HCT116 (cell line): ENCODE results near the gene PDE4B. TPM values are rescaled to one million over a fixed set of nuclear protein-coding genes. Genes with fewer than 3 reads are reported as not detected.

Experiments used
- ATAC-seq: fragments of 200-7000 bp; cut with Tn5 transposase; 2 replicates; pipeline ENCODE4 v1.9.1; 2020; ENCODE audit warnings: mild to moderate bottlenecking, moderate library complexity
- BruUV-seq: library from RNA; stranded (reverse); fragments of 400-500 nt; replicated peaks from 2 replicates; lab custom pipeline; 2021; lab: Mats Ljungman, UMichigan
- CTCF ChIA-PET: fragments of 300-600 bp; sonication (Branson Sonifier 250); formaldehyde crosslinking; loops from one replicate; lab custom pipeline; 2021; ENCODE audit warnings: antibody characterized with exemption; lab: Charles Lee
- POLR2A ChIA-PET: fragments of 300-600, 350-600 bp; sonication (Branson Sonifier 250); formaldehyde crosslinking; loops from one replicate; lab custom pipeline; 2021; ENCODE audit warnings: antibody characterized with exemption; lab: Charles Lee
- RAD21 ChIA-PET, 2 experiments: fragments of 300-600 bp; sonication (Branson Sonifier 250); formaldehyde crosslinking; loops; one replicate each; lab custom pipeline; 2023; ENCODE audit warnings: low total read pairs in 2 of 2; ENCODE audit not compliant: uncharacterized antibody in 2 of 2, unreplicated experiment in 2 of 2, low non-redundant PET in 1 of 2; lab: Charles Lee
- DNase-seq: peaks from one replicate; pipeline ENCODE4 v3.0.0-alpha.2; 2010; ENCODE audit warnings: low read depth, low spot score
- H2AFZ ChIP-seq: fragments of 200-600 bp; shearing (Covaris generic), sonication (generic); 2 replicates; pipeline ENCODE4 v1.6.1; 2017; ENCODE audit warnings: low read depth, mixed run types, mixed read lengths, antibody characterized with exemption, low read length; ENCODE audit not compliant: poor library complexity, severe bottlenecking
- H3K27ac ChIP-seq: 2 replicates; pipeline ENCODE4 v1.5.1; 2012; ENCODE audit warnings: low read depth, low read length
- H3K27me3 ChIP-seq: fragments of 200-600 bp; sonication (generic); 2 replicates; pipeline ENCODE4 v1.6.1; 2016; ENCODE audit warnings: mixed run types, low read length, mixed read lengths; ENCODE audit not compliant: insufficient read depth
- H3K36me3 ChIP-seq, 2 experiments: fragments of 200-500 bp in 1 of 2; fragments of 200-600 bp in 1 of 2; sonication (Bioruptor generic) in 1 of 2; sonication (generic) in 1 of 2; 2 replicates each; pipeline versions ENCODE4 v1.5.1 to v1.6.1; 2014 to 2016; ENCODE audit warnings: low read length in 2 of 2, inconsistent platforms in 1 of 2, mixed read lengths in 1 of 2, mixed run types in 1 of 2; ENCODE audit not compliant: insufficient read depth in 2 of 2, control insufficient read depth in 1 of 2
- H3K4me1 ChIP-seq, 2 experiments: fragments of 200-600 bp in 1 of 2; sonication (generic) in 1 of 2; 2 replicates each; pipeline versions ENCODE4 v1.5.1 to v1.6.1; 2012 to 2017; ENCODE audit warnings: low read length in 2 of 2, inconsistent platforms in 1 of 2, mild to moderate bottlenecking in 1 of 2, mixed read lengths in 1 of 2, mixed run types in 1 of 2, moderate library complexity in 1 of 2; ENCODE audit not compliant: insufficient read depth in 2 of 2, control insufficient read depth in 1 of 2
- H3K4me2 ChIP-seq: fragments of 200-600 bp; sonication (generic); 2 replicates; pipeline ENCODE4 v1.6.1; 2017; ENCODE audit warnings: mixed run types, low read length, mixed read lengths
- H3K4me3 ChIP-seq, 2 experiments: fragments of 200-600 bp in 1 of 2; sonication (generic) in 1 of 2; replicated peaks in 1 of 2; 2 replicates each; pipeline ENCODE4 v1.5.1; 2011 to 2016; ENCODE audit warnings: low read length in 2 of 2, control low read depth in 1 of 2, low read depth in 1 of 2, mild to moderate bottlenecking in 1 of 2, mixed read lengths in 1 of 2, mixed run types in 1 of 2
- H3K79me2 ChIP-seq: fragments of 200-600 bp; sonication (generic); 2 replicates; pipeline ENCODE4 v1.6.1; 2017; ENCODE audit warnings: mild to moderate bottlenecking, mixed run types, low read length, moderate library complexity, mixed read lengths; ENCODE audit not compliant: insufficient read depth
- H3K9ac ChIP-seq: fragments of 200-600 bp; sonication (generic); 2 replicates; pipeline ENCODE4 v1.6.1; 2016; ENCODE audit warnings: low read length, mixed read lengths
- H3K9me2 ChIP-seq: fragments of 200-600 bp; sonication (generic), shearing (Covaris generic); 2 replicates; pipeline ENCODE4 v1.6.1; 2017; ENCODE audit warnings: mixed run types, mild to moderate bottlenecking, moderate library complexity; ENCODE audit not compliant: insufficient read depth
- H3K9me3 ChIP-seq, 2 experiments: fragments of 200-500 bp in 1 of 2; fragments of 200-600 bp in 1 of 2; sonication (Bioruptor generic) in 1 of 2; sonication (generic) in 1 of 2; 2 replicates each; pipeline ENCODE4 v1.6.1; 2014 to 2017; ENCODE audit warnings: low read length in 2 of 2, mixed read lengths in 2 of 2, inconsistent platforms in 1 of 2, low read depth in 1 of 2, mild to moderate bottlenecking in 1 of 2, mixed run types in 1 of 2, moderate library complexity in 1 of 2; ENCODE audit not compliant: control insufficient read depth in 1 of 2, insufficient read depth in 1 of 2
- H4K20me1 ChIP-seq: fragments of 200-600 bp; sonication (generic), shearing (Covaris generic); 2 replicates; pipeline ENCODE4 v1.6.1; 2017; ENCODE audit warnings: mixed run types, mild to moderate bottlenecking, moderate library complexity; ENCODE audit not compliant: insufficient read depth
- CEBPB ChIP-seq: IDR thresholded peaks from 2 replicates; pipeline ENCODE4 v1.6.1; 2012; ENCODE audit warnings: low read depth
- CTCF ChIP-seq, 3 experiments: fragments of 200-600 bp in 1 of 3; sonication (generic) in 1 of 3; IDR thresholded peaks in 2 of 3; conservative IDR thresholded peaks in 1 of 3; 2 replicates each; pipeline ENCODE4 v1.5.1; 2012 to 2017; ENCODE audit warnings: low read depth in 2 of 3, low read length in 2 of 3, antibody characterized with exemption in 1 of 3, borderline replicate concordance in 1 of 3, control low read depth in 1 of 3, mild to moderate bottlenecking in 1 of 3, mixed read lengths in 1 of 3, mixed run types in 1 of 3, moderate library complexity in 1 of 3; ENCODE audit not compliant: insufficient read depth in 1 of 3
- EGR1 ChIP-seq: IDR thresholded peaks from 2 replicates; pipeline ENCODE4 v1.6.1; 2012; ENCODE audit warnings: low read depth
- ELF1 ChIP-seq: IDR thresholded peaks from 2 replicates; pipeline ENCODE4 v1.6.1; 2012; ENCODE audit warnings: low read depth, borderline replicate concordance
- EZH2phosphoT487 ChIP-seq: fragments of 200-600 bp; IDR thresholded peaks from 2 replicates; pipeline ENCODE4 v1.6.1; 2018; ENCODE audit warnings: antibody characterized with exemption, borderline replicate concordance
- JUND ChIP-seq: IDR thresholded peaks from 2 replicates; pipeline ENCODE4 v1.6.1; 2012
- MAX ChIP-seq: IDR thresholded peaks from 2 replicates; pipeline ENCODE4 v1.6.1; 2012
- POLR2AphosphoS5 ChIP-seq: IDR thresholded peaks from 2 replicates; pipeline ENCODE4 v1.6.1; 2011; ENCODE audit warnings: mild to moderate bottlenecking, low read depth, low read length, moderate library complexity
- REST ChIP-seq: IDR thresholded peaks from 2 replicates; pipeline ENCODE4 v1.6.1; 2012; ENCODE audit warnings: low read depth
- SIN3A ChIP-seq: IDR thresholded peaks from 2 replicates; pipeline ENCODE4 v1.6.1; 2012; ENCODE audit warnings: low read depth
- SP1 ChIP-seq: IDR thresholded peaks from 2 replicates; pipeline ENCODE4 v1.6.1; 2012; ENCODE audit warnings: low read depth
- YY1 ChIP-seq: IDR thresholded peaks from 2 replicates; pipeline ENCODE4 v1.6.1; 2011; ENCODE audit warnings: low read length, low read depth, moderate library complexity, mild to moderate bottlenecking; ENCODE audit not compliant: insufficient replicate concordance; ENCODE audit errors: extremely low read depth
- ZFX ChIP-seq: fragments of 450-650 bp; IDR thresholded peaks from 2 replicates; pipeline ENCODE4 v1.6.1; 2017
- intact Hi-C: fragments of 100-400 bp; cut with micrococcal nuclease; formaldehyde crosslinking; loops from 2 replicates; pipeline ENCODE4 v1.10.0; 2022
- total RNA-seq: library from RNA; stranded (reverse); gene quantifications from one replicate; pipeline ENCODE4 v1.2.1, GENCODE V29; 2021; ENCODE audit not compliant: unreplicated experiment

PDE4B gene
- total RNA-seq, 1 experiment from 2014 or later, result 76.9 TPM

- no peak for TF ChIP-seq SIN3A
- no peak for TF ChIP-seq POLR2AphosphoS5
- TF ChIP-seq ZFX, result no peak
- no peak for TF ChIP-seq MAX
- no peak for TF ChIP-seq EZH2phosphoT487
- TF ChIP-seq YY1, result no peak
- TF ChIP-seq EGR1, result no peak
- no peak for TF ChIP-seq JUND
Measured at GRCh38 chr1:65897485-65897884, 104.8 kb downstream of the PDE4B start (continued).

- DNase-seq, result no peak
- ATAC-seq, result no peak
- Histone ChIP-seq H3K79me2 (no peaks in the 10 kb centered on the region), H3K4me1 (peaks cover 0 to 5% of the 10 kb centered on the region in 2 experiments; a peak in 2 of 4 replicates), H2AFZ (peak overlapping the region; percentile 6), H3K4me2 (no peak overlapping the region), H3K27ac (no peak overlapping the region), H3K36me3 (no peaks in the 10 kb centered on the region), H3K9me2 (no peaks in the 10 kb centered on the region), H3K9ac (no peak overlapping the region), H3K9me3 (no peaks in the 10 kb centered on the region), H3K27me3 (no peaks in the 10 kb centered on the region), H4K20me1 (no peaks in the 10 kb centered on the region), H3K4me3 (no peak overlapping the region)
- ChIA-PET RAD21 (no interaction called here), POLR2A (no interaction called here), CTCF (no interaction called here)
- no TSS peak for BruUV-seq
- TF ChIP-seq YY1 (no peak), CEBPB (no peak)
- intact Hi-C loops, result no loop called here
Measured at GRCh38 chr1:65904681-65905083, 112.0 kb downstream of the PDE4B start.

- no peak overlapping the region for H3K27ac ChIP-seq
- no peak overlapping the region for H2AFZ ChIP-seq
- H3K9ac ChIP-seq, result no peak overlapping the region
- DNase-seq (no peak), ATAC-seq (no peak)
- intact Hi-C loops, result no loop called here
- CTCF ChIA-PET, result no interaction called here
- no peak overlapping the region for H3K4me2 ChIP-seq
- H3K9me2 ChIP-seq, result no peaks in the 10 kb centered on the region
- POLR2A ChIA-PET, result no interaction called here
- BruUV-seq, result no TSS peak
- RAD21 ChIA-PET, result no interaction called here
- H3K27me3 ChIP-seq, result no peaks in the 10 kb centered on the region
- H4K20me1 ChIP-seq, result no peaks in the 10 kb centered on the region
- H3K9me3 ChIP-seq, result no peaks in the 10 kb centered on the region
- H3K79me2 ChIP-seq, result no peaks in the 10 kb centered on the region
- H3K4me3 ChIP-seq, result no peak overlapping the region
- H3K36me3 ChIP-seq, result no peaks in the 10 kb centered on the region
- no peaks in the 10 kb centered on the region for H3K4me1 ChIP-seq
- TF ChIP-seq SP1 (no peak), CEBPB (no peak), ELF1 (no peak), POLR2AphosphoS5 (no peak), EGR1 (no peak), REST (no peak), YY1 (no peak), CTCF (IDR thresholded peaks at IDR 0.05 in 2 of 3, conservative IDR thresholded peaks at IDR 0.05 in 1 of 3; ENCODE audit: borderline replicate concordance in 1 of 3, insufficient read depth in 1 of 3, low read depth in 2 of 3, low read length in 2 of 3) (no peak)
Measured at GRCh38 chr1:65910432-65910831, 117.7 kb downstream of the PDE4B start.
